Mesodermal cell (in vitro differentiated cells): Measurements from ENCODE around the gene SYNPR.

Source experiments
- H3K27ac ChIP-seq: 2 replicates; pipeline ENCODE4 v1.7.0; 2013; ENCODE audit warnings: mild to moderate bottlenecking, low read depth, low read length, moderate library complexity; ENCODE audit not compliant: severe bottlenecking
- H3K36me3 ChIP-seq: 2 replicates; pipeline ENCODE4 v1.7.1; 2013; ENCODE audit warnings: mild to moderate bottlenecking, low read length, moderate library complexity; ENCODE audit not compliant: control insufficient read depth, insufficient read depth
- H3K4me1 ChIP-seq: one replicate; pipeline ENCODE4 v1.7.1; 2013; ENCODE audit warnings: mild to moderate bottlenecking, low read length; ENCODE audit not compliant: insufficient read depth, control insufficient read depth, poor library complexity, severe bottlenecking
- H3K4me3 ChIP-seq: 2 replicates; pipeline ENCODE4 v1.7.0; 2013; ENCODE audit warnings: low read length, control low read depth, mild to moderate bottlenecking; ENCODE audit not compliant: insufficient read depth, poor library complexity, severe bottlenecking; ENCODE audit errors: extremely low read depth
- H3K9me3 ChIP-seq: 2 replicates; pipeline ENCODE4 v1.7.1; 2013; ENCODE audit warnings: mild to moderate bottlenecking, low read length, moderate library complexity; ENCODE audit not compliant: control insufficient read depth
- WGBS, 2 experiments: methylation state at CpG; one replicate each; pipeline ENCODE4 v1.1.5; 2013; ENCODE audit warnings: missing lambda C conversion rate in 2 of 2; ENCODE audit not compliant: insufficient coverage in 2 of 2; 5-methylcytosine and 5-hydroxymethylcytosine counted together

The SYNPR gene

GRCh38 chr3:63607716-63608115, 329.6 kb downstream of the SYNPR start:
- Histone ChIP-seq H3K4me1 (no peaks in the 10 kb centered on the region), H3K27ac (no peak overlapping the region), H3K36me3 (no peaks in the 10 kb centered on the region), H3K4me3 (no peak overlapping the region), H3K9me3 (no peaks in the 10 kb centered on the region)
- WGBS, 2 experiments: no CpG with 5 or more reads among the region's 3 CpGs

GRCh38 chr3:63609408-63609807, 331.3 kb downstream of the SYNPR start:
- Histone ChIP-seq H3K36me3 (no peaks in the 10 kb centered on the region), H3K4me3 (no peak overlapping the region), H3K9me3 (no peaks in the 10 kb centered on the region), H3K27ac (no peak overlapping the region), H3K4me1 (no peaks in the 10 kb centered on the region)
- 91 to 96% methylated on average over 5 to 6 of the region's 7 CpGs for WGBS, 2 experiments

GRCh38 chr3:63609834-63610233, 331.7 kb downstream of the SYNPR start:
- Histone ChIP-seq H3K27ac (no peak overlapping the region), H3K4me1 (no peaks in the 10 kb centered on the region), H3K36me3 (no peaks in the 10 kb centered on the region), H3K9me3 (no peaks in the 10 kb centered on the region), H3K4me3 (no peak overlapping the region)
- WGBS, 2 experiments: 96 to 100% methylated on average over 2 to 4 of the region's 4 CpGs

- Histone ChIP-seq H3K36me3 (no peaks in the 10 kb centered on the region), H3K27ac (no peak overlapping the region), H3K4me1 (no peaks in the 10 kb centered on the region), H3K4me3 (no peak overlapping the region), H3K9me3 (no peaks in the 10 kb centered on the region)
- WGBS, 2 experiments: no CpG with 5 or more reads among the region's 1 CpG
Measured at GRCh38 chr3:63611382-63611781, 333.3 kb downstream of the SYNPR start.

GRCh38 chr3:63613561-63613960, 335.5 kb downstream of the SYNPR start:
- WGBS, 2 experiments: no CpG with 5 or more reads among the region's 1 CpG
- Histone ChIP-seq H3K9me3 (no peaks in the 10 kb centered on the region), H3K36me3 (no peaks in the 10 kb centered on the region), H3K4me1 (no peaks in the 10 kb centered on the region), H3K4me3 (no peak overlapping the region), H3K27ac (no peak overlapping the region)

GRCh38 chr3:63617391-63617790, 339.3 kb downstream of the SYNPR start:
- Histone ChIP-seq H3K27ac (no peak overlapping the region), H3K4me1 (no peaks in the 10 kb centered on the region), H3K9me3 (no peaks in the 10 kb centered on the region), H3K36me3 (no peaks in the 10 kb centered on the region), H3K4me3 (no peak overlapping the region)
- 100% methylated on average over 1 of the region's 4 CpGs; no CpG with 5 or more reads in 1 of the 2 experiments for WGBS, 2 experiments

- WGBS, 2 experiments: 81 to 94% methylated on average over 6 of the region's 8 CpGs
- Histone ChIP-seq H3K4me3 (no peak overlapping the region), H3K9me3 (no peaks in the 10 kb centered on the region), H3K4me1 (no peaks in the 10 kb centered on the region), H3K27ac (no peak overlapping the region), H3K36me3 (no peaks in the 10 kb centered on the region)
Measured at GRCh38 chr3:63624941-63625560, 346.9 kb downstream of the SYNPR start.

GRCh38 chr3:63631670-63632069, 353.6 kb downstream of the SYNPR start:
- 91 to 97% methylated on average over 4 of the region's 4 CpGs for WGBS, 2 experiments
- no peak overlapping the region for H3K27ac ChIP-seq
- H3K36me3 ChIP-seq: no peaks in the 10 kb centered on the region
- no peaks in the 10 kb centered on the region for H3K4me1 ChIP-seq
- no peak overlapping the region for H3K4me3 ChIP-seq
- no peaks in the 10 kb centered on the region for H3K9me3 ChIP-seq

GRCh38 chr3:63635186-63635585, 357.1 kb downstream of the SYNPR start:
- WGBS, 2 experiments: 95 to 100% methylated on average over 2 of the region's 3 CpGs

GRCh38 chr3:63639806-63640205, 361.7 kb downstream of the SYNPR start:
- no peak overlapping the region for H3K27ac ChIP-seq

More at GRCh38 chr3:63635186-63635585, 357.1 kb downstream of the SYNPR start:
- no peak overlapping the region for H3K4me3 ChIP-seq
- no peaks in the 10 kb centered on the region for H3K9me3 ChIP-seq
- H3K4me1 ChIP-seq: no peaks in the 10 kb centered on the region
- H3K27ac ChIP-seq: no peak overlapping the region
- no peaks in the 10 kb centered on the region for H3K36me3 ChIP-seq

GRCh38 chr3:63642488-63642887, 364.4 kb downstream of the SYNPR start:
- H3K36me3 ChIP-seq: no peaks in the 10 kb centered on the region
- no peak overlapping the region for H3K27ac ChIP-seq
- H3K9me3 ChIP-seq: no peaks in the 10 kb centered on the region
- no peak overlapping the region for H3K4me3 ChIP-seq
- H3K4me1 ChIP-seq: no peaks in the 10 kb centered on the region
- no CpG with 5 or more reads among the region's 1 CpG for WGBS, 2 experiments

More at GRCh38 chr3:63639806-63640205, 361.7 kb downstream of the SYNPR start:
- WGBS, 2 experiments: 67% methylated on average over 1 of the region's 2 CpGs; no CpG with 5 or more reads in 1 of the 2 experiments
- H3K4me3 ChIP-seq: no peak overlapping the region
- H3K4me1 ChIP-seq: no peaks in the 10 kb centered on the region
- H3K9me3 ChIP-seq: no peaks in the 10 kb centered on the region
- no peaks in the 10 kb centered on the region for H3K36me3 ChIP-seq
